ENCODE measurements around the gene RSKR. TPM values are rescaled to one million over a fixed set of nuclear protein-coding genes. Genes with fewer than 3 reads are reported as not detected.

The RSKR gene
- total RNA-seq, 3 donors from 2014 or later, result 10.0 to 15.1 (median 11.1) TPM

DNA sequence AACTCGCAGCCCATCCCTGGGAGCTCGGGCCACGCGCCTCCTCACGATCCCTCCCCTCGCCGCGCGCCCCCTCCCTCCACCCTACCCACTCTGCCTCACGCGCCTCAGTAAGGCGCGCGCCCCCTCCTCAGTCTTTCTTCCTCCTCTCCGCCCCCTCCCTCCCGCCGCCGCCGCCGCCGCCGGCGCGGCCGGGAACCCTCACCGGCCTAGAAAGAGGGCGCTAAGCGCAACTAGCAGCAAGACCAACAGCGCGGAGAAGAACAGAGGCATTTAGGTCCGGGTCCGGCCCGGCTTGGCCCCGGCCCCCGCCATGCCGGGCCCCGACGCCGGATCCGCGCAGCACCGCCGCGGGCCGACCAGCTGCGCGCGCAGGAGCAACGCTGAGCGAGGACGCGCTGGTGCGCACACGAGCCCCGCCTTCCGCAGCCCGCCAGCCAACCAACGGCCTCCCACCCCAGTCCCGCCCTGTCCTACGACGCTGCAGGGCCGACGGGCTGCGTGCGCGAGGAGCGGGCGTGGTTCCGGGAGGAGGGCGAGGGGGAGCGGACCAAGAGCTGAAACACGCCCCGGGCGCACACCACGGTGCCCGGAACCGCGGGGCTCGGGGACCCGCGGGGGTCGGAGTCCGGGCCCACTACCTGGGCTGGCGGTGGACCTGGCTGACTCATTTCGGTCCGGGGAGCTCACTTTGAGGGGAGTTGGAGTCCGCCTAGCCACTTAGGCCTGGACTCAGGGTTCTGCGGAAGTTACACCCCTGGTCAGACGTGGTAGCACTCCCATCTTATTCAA lies 31.0 kb upstream of the RSKR start, which contains the start of gene BLTP2:
BLTP2 (minus strand) TSS at position 372 of the 789 bp plus-strand sequence; CDS start at position 270, 102 bp downstream.
- ATAC-seq, result peak; percentile 96
- no peaks in the 10 kb centered on the region for H3K9me3 ChIP-seq
- DNase-seq, result peak; percentile 95 to 99 (median 98)
- TF ChIP-seq CTCF (IDR thresholded peaks at IDR 0.05), result no peak
- peaks cover 35% of the 10 kb centered on the region for H3K4me1 ChIP-seq (ENCODE audit: low read depth)
- intact Hi-C loops (cut with DNase I, micrococcal nuclease), result no loop called here
- H3K36me3 ChIP-seq (ENCODE audit: low read depth), result peaks cover 12% of the 10 kb centered on the region
- H3K4me3 ChIP-seq, result peak within 1 kb of the TSS; percentile 92

DNA sequence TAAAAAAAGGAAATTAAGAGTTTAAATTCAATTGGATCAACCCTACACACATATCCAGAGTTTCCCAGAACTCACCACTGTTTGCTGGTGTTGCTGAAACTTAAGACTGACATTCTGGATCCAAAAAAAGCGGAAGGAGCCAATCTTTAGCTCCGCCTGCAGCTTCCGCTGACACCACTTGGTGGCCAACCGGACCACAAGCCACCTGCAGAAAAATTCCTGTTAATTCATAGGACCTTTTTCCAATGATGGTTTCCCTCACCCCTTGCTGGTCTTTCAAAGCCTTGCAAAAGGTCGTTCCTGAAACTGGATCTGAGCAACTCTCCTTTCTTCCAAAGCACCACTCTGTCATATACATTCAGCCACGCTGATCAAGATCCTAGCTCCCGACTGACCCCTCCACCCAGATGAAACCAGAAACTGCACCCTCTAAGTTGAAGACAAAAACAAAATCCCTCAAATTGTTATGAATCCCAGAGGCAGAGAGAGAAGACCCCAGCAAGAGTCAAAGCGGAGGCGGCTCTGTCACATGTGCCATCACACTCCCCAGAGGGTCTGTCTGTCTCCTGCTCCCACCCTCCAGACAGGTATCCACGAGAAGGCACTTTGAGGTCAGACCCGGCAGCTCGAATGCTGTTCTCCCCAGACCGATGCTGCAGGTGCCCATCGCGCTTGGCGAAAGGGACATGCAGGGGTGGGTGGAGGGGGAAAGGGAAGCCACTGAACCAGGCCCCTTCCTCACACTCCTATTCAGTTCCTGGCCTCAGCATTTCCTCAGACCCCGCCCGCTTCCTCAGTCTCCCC lies 30.2 kb upstream of the RSKR start:
- ATAC-seq (peak; percentile 12), DNase-seq (peak; percentile 58 to 68 (median 63))
- peak; percentile 28 for TF ChIP-seq CTCF (IDR thresholded peaks at IDR 0.05)
- H3K36me3 ChIP-seq (ENCODE audit: low read depth), result peaks cover 13% of the 10 kb centered on the region
- H3K4me1 ChIP-seq (ENCODE audit: low read depth), result peaks cover 35% of the 10 kb centered on the region
- no peaks in the 10 kb centered on the region for H3K9me3 ChIP-seq
- H3K4me3 ChIP-seq, result peak overlapping the region; percentile 92
- intact Hi-C loops (cut with DNase I, micrococcal nuclease), result no loop called here

- intact Hi-C loops (cut with DNase I, micrococcal nuclease), result no loop called here
- Histone ChIP-seq H3K36me3 (ENCODE audit: low read depth) (peaks cover 33% of the 10 kb centered on the region), H3K4me1 (ENCODE audit: low read depth) (peaks cover 24% of the 10 kb centered on the region), H3K9me3 (no peaks in the 10 kb centered on the region), H3K4me3 (no peak overlapping the region)
- DNase-seq (no peak), ATAC-seq (no peak)
- no peak for TF ChIP-seq CTCF (IDR thresholded peaks at IDR 0.05)
Observed at GRCh38 chr17:28641579-28641978, 27.6 kb upstream of the RSKR start.

- peaks cover 35% of the 10 kb centered on the region for H3K36me3 ChIP-seq (ENCODE audit: low read depth)
- intact Hi-C loops (cut with DNase I, micrococcal nuclease), result no loop called here
- H3K4me1 ChIP-seq (ENCODE audit: low read depth), result no peaks in the 10 kb centered on the region
- ATAC-seq (peak; percentile 47), DNase-seq (no peak)
- no peak for TF ChIP-seq CTCF (IDR thresholded peaks at IDR 0.05)
- no peak overlapping the region for H3K4me3 ChIP-seq
- no peaks in the 10 kb centered on the region for H3K9me3 ChIP-seq
Observed at GRCh38 chr17:28635506-28635905, 21.5 kb upstream of the RSKR start.

GRCh38 chr17:28634206-28634865 lies 20.4 kb upstream of the RSKR start:
- DNase-seq (no peak), ATAC-seq (no peak)
- peaks cover 38% of the 10 kb centered on the region for H3K36me3 ChIP-seq (ENCODE audit: low read depth)
- no peaks in the 10 kb centered on the region for H3K4me1 ChIP-seq (ENCODE audit: low read depth)
- no peak for TF ChIP-seq CTCF (IDR thresholded peaks at IDR 0.05)
- no peaks in the 10 kb centered on the region for H3K9me3 ChIP-seq
- H3K4me3 ChIP-seq, result no peak overlapping the region
- intact Hi-C loops (cut with DNase I, micrococcal nuclease), result no loop called here
